ENCODE measurements around the gene CHID1. TPM values are rescaled to one million over a fixed set of nuclear protein-coding genes. Genes with fewer than 3 reads are reported as not detected.

Gene CHID1
- total and polyA plus RNA-seq, 9 of the 15 experiments (the other 6 are each of a cell fraction or from before 2014, with no cell fraction given), result 15.1 to 108 (median 39.8) TPM

DNA sequence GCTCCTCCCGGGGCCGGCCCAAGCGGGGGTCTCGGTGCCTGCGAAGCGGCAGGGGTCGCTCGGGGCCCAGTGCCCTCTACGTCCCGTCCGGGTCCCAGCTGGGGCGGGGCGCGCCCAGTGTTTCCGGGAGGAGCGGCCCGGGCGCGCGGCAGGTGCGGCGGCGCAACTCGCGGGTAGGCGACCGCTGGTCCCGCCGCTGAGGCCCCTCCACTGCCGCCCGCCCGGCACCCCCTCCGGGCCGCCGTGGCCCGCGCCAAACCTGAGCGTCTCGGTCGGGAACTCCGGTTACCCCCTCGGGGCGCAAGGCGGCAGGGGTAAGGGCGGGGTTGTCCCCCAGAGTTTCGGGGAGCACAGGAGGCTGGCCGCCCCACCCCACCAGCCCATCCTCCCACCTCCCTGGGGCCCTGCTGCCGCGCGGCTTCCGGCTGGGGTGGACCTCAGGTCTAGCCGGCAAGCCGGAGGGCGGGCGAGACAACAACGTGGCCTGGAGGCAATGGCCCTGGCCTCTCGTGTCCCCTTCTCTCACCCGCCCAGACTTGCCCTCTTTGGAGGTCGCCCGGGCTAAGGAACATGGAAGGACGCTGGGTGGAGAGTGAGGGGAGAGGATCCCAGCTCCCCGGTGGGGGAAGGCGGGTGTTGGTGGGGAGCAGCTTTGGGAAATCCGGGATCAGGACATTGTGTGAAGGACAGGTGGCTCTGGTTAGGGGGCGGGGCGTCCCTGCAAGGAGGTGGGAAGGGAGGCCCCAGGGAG is 83.3 kb downstream of the CHID1 start (continued):
- TF ChIP-seq, protein P1, sequence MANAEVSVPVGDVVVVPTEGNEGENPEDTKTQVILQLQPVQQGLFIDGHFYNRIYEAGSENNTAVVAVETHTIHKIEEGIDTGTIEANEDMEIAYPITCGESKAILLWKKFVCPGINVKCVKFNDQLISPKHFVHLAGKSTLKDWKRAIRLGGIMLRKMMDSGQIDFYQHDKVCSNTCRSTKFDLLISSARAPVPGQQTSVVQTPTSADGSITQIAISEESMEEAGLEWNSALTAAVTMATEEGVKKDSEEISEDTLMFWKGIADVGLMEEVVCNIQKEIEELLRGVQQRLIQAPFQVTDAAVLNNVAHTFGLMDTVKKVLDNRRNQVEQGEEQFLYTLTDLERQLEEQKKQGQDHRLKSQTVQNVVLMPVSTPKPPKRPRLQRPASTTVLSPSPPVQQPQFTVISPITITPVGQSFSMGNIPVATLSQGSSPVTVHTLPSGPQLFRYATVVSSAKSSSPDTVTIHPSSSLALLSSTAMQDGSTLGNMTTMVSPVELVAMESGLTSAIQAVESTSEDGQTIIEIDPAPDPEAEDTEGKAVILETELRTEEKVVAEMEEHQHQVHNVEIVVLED (CRISPR knock-in tag; IDR thresholded peaks at IDR 0.05), result 0 out of 2 replicates have a peak, but pooled peaks have one; percentile 17
- TF ChIP-seq, protein P2, sequence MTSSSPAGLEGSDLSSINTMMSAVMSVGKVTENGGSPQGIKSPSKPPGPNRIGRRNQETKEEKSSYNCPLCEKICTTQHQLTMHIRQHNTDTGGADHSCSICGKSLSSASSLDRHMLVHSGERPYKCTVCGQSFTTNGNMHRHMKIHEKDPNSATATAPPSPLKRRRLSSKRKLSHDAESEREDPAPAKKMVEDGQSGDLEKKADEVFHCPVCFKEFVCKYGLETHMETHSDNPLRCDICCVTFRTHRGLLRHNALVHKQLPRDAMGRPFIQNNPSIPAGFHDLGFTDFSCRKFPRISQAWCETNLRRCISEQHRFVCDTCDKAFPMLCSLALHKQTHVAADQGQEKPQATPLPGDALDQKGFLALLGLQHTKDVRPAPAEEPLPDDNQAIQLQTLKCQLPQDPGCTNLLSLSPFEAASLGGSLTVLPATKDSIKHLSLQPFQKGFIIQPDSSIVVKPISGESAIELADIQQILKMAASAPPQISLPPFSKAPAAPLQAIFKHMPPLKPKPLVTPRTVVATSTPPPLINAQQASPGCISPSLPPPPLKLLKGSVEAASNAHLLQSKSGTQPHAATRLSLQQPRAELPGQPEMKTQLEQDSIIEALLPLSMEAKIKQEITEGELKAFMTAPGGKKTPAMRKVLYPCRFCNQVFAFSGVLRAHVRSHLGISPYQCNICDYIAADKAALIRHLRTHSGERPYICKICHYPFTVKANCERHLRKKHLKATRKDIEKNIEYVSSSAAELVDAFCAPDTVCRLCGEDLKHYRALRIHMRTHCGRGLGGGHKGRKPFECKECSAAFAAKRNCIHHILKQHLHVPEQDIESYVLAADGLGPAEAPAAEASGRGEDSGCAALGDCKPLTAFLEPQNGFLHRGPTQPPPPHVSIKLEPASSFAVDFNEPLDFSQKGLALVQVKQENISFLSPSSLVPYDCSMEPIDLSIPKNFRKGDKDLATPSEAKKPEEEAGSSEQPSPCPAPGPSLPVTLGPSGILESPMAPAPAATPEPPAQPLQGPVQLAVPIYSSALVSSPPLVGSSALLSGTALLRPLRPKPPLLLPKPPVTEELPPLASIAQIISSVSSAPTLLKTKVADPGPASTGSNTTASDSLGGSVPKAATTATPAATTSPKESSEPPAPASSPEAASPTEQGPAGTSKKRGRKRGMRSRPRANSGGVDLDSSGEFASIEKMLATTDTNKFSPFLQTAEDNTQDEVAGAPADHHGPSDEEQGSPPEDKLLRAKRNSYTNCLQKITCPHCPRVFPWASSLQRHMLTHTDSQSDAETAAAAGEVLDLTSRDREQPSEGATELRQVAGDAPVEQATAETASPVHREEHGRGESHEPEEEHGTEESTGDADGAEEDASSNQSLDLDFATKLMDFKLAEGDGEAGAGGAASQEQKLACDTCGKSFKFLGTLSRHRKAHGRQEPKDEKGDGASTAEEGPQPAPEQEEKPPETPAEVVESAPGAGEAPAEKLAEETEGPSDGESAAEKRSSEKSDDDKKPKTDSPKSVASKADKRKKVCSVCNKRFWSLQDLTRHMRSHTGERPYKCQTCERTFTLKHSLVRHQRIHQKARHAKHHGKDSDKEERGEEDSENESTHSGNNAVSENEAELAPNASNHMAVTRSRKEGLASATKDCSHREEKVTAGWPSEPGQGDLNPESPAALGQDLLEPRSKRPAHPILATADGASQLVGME (CRISPR knock-in tag; IDR thresholded peaks at IDR 0.05), result 0 out of 2 replicates have a peak, but pooled peaks have one; percentile 12
- TF ChIP-seq HNRNPK (IDR thresholded peaks at IDR 0.05; ENCODE audit: low read depth, low read length, poor library complexity, severe bottlenecking) (no peak), GABPB2 (CRISPR knock-in tag; conservative IDR thresholded peaks at IDR 0.05) (no peak), RHOXF2B (CRISPR knock-in tag; conservative IDR thresholded peaks at IDR 0.05) (no peak), FOXK2 (conservative IDR thresholded peaks at IDR 0.05 in 1 of 2, IDR thresholded peaks at IDR 0.05 in 1 of 2; ENCODE audit: low read depth in 2 of 2) (peak in 1 of 2 experiments; percentile 30; a peak in 1 of 4 replicates), BRF1 (IDR thresholded peaks at IDR 0.05; ENCODE audit: borderline replicate concordance, extremely low read depth, insufficient read length) (no peak), CCNT2 (IDR thresholded peaks at IDR 0.05; ENCODE audit: borderline replicate concordance, extremely low read depth, insufficient read length, low read depth, low read length) (peak; percentile 47), HMGN3 (IDR thresholded peaks at IDR 0.05; ENCODE audit: borderline replicate concordance, extremely low read depth, insufficient read length, low read depth, low read length) (peak; percentile 62), CEBPG (CRISPR knock-in tag; IDR thresholded peaks at IDR 0.05) (0 out of 2 replicates have a peak, but pooled peaks have one; percentile 5), CEBPG (tag; conservative IDR thresholded peaks at IDR 0.05 in 1 of 2, IDR thresholded peaks at IDR 0.05 in 1 of 2) (no peak; a peak in 1 of 4 replicates), CHCHD3 (CRISPR knock-in tag; IDR thresholded peaks at IDR 0.05) (no peak), ARID1B (IDR thresholded peaks at IDR 0.05) (no peak; the same call in 1 of the 2 replicates), NFIC (IDR thresholded peaks at IDR 0.05) (no peak)
- TF ChIP-seq, protein P3, sequence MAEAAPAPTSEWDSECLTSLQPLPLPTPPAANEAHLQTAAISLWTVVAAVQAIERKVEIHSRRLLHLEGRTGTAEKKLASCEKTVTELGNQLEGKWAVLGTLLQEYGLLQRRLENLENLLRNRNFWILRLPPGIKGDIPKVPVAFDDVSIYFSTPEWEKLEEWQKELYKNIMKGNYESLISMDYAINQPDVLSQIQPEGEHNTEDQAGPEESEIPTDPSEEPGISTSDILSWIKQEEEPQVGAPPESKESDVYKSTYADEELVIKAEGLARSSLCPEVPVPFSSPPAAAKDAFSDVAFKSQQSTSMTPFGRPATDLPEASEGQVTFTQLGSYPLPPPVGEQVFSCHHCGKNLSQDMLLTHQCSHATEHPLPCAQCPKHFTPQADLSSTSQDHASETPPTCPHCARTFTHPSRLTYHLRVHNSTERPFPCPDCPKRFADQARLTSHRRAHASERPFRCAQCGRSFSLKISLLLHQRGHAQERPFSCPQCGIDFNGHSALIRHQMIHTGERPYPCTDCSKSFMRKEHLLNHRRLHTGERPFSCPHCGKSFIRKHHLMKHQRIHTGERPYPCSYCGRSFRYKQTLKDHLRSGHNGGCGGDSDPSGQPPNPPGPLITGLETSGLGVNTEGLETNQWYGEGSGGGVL (CRISPR knock-in tag; IDR thresholded peaks at IDR 0.05), result no peak
- TF ChIP-seq, protein P4, sequence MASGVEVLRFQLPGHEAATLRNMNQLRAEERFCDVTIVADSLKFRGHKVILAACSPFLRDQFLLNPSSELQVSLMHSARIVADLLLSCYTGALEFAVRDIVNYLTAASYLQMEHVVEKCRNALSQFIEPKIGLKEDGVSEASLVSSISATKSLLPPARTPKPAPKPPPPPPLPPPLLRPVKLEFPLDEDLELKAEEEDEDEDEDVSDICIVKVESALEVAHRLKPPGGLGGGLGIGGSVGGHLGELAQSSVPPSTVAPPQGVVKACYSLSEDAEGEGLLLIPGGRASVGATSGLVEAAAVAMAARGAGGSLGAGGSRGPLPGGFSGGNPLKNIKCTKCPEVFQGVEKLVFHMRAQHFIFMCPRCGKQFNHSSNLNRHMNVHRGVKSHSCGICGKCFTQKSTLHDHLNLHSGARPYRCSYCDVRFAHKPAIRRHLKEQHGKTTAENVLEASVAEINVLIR (CRISPR knock-in tag; IDR thresholded peaks at IDR 0.05), result no peak
